IMR-90 (cell line): Measurements from ENCODE around the gene GLDC. TPM values are rescaled to one million over a fixed set of nuclear protein-coding genes. Genes with fewer than 3 reads are reported as not detected.

Source experiments
- ATAC-seq: fragments of 200-7000 bp; cut with Tn5 transposase; 2 replicates; pipeline ENCODE4 v1.9.1; 2020; ENCODE audit warnings: low read depth, mild to moderate bottlenecking, moderate library complexity
- BruUV-seq: library from RNA; stranded (reverse); fragments of 400-500 nt; replicated peaks from 2 replicates; lab custom pipeline; 2021; lab: Mats Ljungman, UMichigan
- CTCF ChIA-PET: fragments of 300-600 bp; formaldehyde crosslinking; extraction: SDS; loops from one replicate; lab custom pipeline; 2021; ENCODE audit warnings: antibody characterized with exemption; lab: Yijun Ruan, JAX
- POLR2A ChIA-PET: fragments of 300-600 bp; sonication (Branson Sonifier 250); formaldehyde crosslinking; loops from one replicate; lab custom pipeline; 2022; ENCODE audit warnings: antibody characterized with exemption; ENCODE audit not compliant: unreplicated experiment; lab: Charles Lee
- DNase-seq: peaks from one replicate; pipeline ENCODE4 v3.0.0; 2013
- H2AFZ ChIP-seq: replicated peaks from 2 replicates; pipeline ENCODE3; 2013; ENCODE audit warnings: low read length, mild to moderate bottlenecking; ENCODE audit not compliant: poor library complexity
- H2AK5ac ChIP-seq: 2 replicates; pipeline ENCODE4 v1.6.1; 2013; ENCODE audit warnings: low read depth, low read length, inconsistent platforms
- H2AK9ac ChIP-seq: replicated peaks from 2 replicates; pipeline ENCODE3; 2013; ENCODE audit warnings: mild to moderate bottlenecking, low read depth, low read length, moderate library complexity; ENCODE audit not compliant: poor library complexity
- H2BK120ac ChIP-seq: 2 replicates; pipeline ENCODE4 v1.6.1; 2013; ENCODE audit warnings: low read depth, low read length, inconsistent platforms
- H2BK15ac ChIP-seq: 3 replicates; pipeline ENCODE4 v1.6.1; 2013; ENCODE audit warnings: low read depth, low read length, inconsistent platforms
- H2BK20ac ChIP-seq: 2 replicates; pipeline ENCODE4 v1.6.1; 2013; ENCODE audit warnings: low read depth, mild to moderate bottlenecking, inconsistent platforms, low read length, moderate library complexity
- H2BK5ac ChIP-seq: 2 replicates; pipeline ENCODE4 v1.6.1; 2013; ENCODE audit warnings: mild to moderate bottlenecking, low read depth, low read length, inconsistent platforms; ENCODE audit not compliant: poor library complexity, severe bottlenecking
- H3K14ac ChIP-seq: replicated peaks from 2 replicates; pipeline ENCODE4 v1.6.1; 2013; ENCODE audit warnings: low read depth, low read length, inconsistent platforms
- H3K18ac ChIP-seq: 2 replicates; pipeline ENCODE4 v1.6.1; 2013; ENCODE audit warnings: low read depth, low read length, control low read depth
- H3K23ac ChIP-seq: 2 replicates; pipeline ENCODE4 v1.6.1; 2013; ENCODE audit warnings: low read depth, low read length, inconsistent platforms
- H3K27ac ChIP-seq: 2 replicates; pipeline ENCODE4 v1.5.1; 2013; ENCODE audit warnings: mild to moderate bottlenecking, control low read depth, low read length; ENCODE audit not compliant: insufficient read depth
- H3K27me3 ChIP-seq: 2 replicates; pipeline ENCODE4 v1.6.1; 2013; ENCODE audit warnings: low read length; ENCODE audit not compliant: control insufficient read depth, insufficient read depth
- H3K36me3 ChIP-seq: 2 replicates; pipeline ENCODE4 v1.6.1; 2013; ENCODE audit warnings: low read length, mixed read lengths; ENCODE audit not compliant: control insufficient read depth, insufficient read depth
- H3K4ac ChIP-seq: 2 replicates; pipeline ENCODE4 v1.6.1; 2013; ENCODE audit warnings: low read depth, low read length, inconsistent platforms
- H3K4me1 ChIP-seq: 2 replicates; pipeline ENCODE4 v1.6.1; 2013; ENCODE audit warnings: low read length, mixed read lengths; ENCODE audit not compliant: control insufficient read depth, insufficient read depth
- H3K4me2 ChIP-seq: 2 replicates; pipeline ENCODE4 v1.6.1; 2013; ENCODE audit warnings: low read depth, mild to moderate bottlenecking, control low read depth, low read length, moderate library complexity
- H3K4me3 ChIP-seq: 2 replicates; pipeline ENCODE4 v1.5.1; 2013; ENCODE audit warnings: low read depth, mild to moderate bottlenecking, control low read depth, low read length, moderate library complexity; ENCODE audit not compliant: insufficient read depth
- H3K56ac ChIP-seq: 2 replicates; pipeline ENCODE4 v1.6.1; 2013; ENCODE audit warnings: low read length, inconsistent platforms; ENCODE audit not compliant: insufficient read depth; ENCODE audit errors: extremely low read depth
- H3K79me1 ChIP-seq, 2 experiments: 2 replicates each; pipeline ENCODE4 v1.6.1; 2013; ENCODE audit warnings: low read length in 2 of 2, inconsistent platforms in 1 of 2, low read depth in 1 of 2
- H3K9ac ChIP-seq: 2 replicates; pipeline ENCODE4 v1.6.1; 2013; ENCODE audit warnings: low read depth, low read length, control low read depth
- H3K9me1 ChIP-seq: 2 replicates; pipeline ENCODE4 v1.6.1; 2013; ENCODE audit warnings: low read length, inconsistent platforms; ENCODE audit not compliant: insufficient read depth
- H3K9me3 ChIP-seq: 2 replicates; pipeline ENCODE4 v1.6.1; 2013; ENCODE audit warnings: low read length; ENCODE audit not compliant: control insufficient read depth, insufficient read depth
- H4K20me1 ChIP-seq: 2 replicates; pipeline ENCODE4 v1.6.1; 2013; ENCODE audit warnings: low read length, inconsistent platforms; ENCODE audit not compliant: insufficient read depth
- H4K5ac ChIP-seq: 2 replicates; pipeline ENCODE4 v1.6.1; 2013; ENCODE audit warnings: mild to moderate bottlenecking, low read depth, low read length, control low read depth
- H4K8ac ChIP-seq, 2 experiments: 2 replicates each; pipeline ENCODE4 v1.6.1; 2013; ENCODE audit warnings: low read depth in 2 of 2, low read length in 2 of 2, control low read depth in 1 of 2, inconsistent platforms in 1 of 2
- H4K91ac ChIP-seq: 2 replicates; pipeline ENCODE4 v1.6.1; 2013; ENCODE audit warnings: low read depth, low read length, inconsistent platforms; ENCODE audit not compliant: insufficient read depth
- CHD1 ChIP-seq: IDR thresholded peaks from 2 replicates; pipeline ENCODE4 v1.6.1; 2012; ENCODE audit warnings: low read depth, low read length, improper control_type of control experiment
- FOS ChIP-seq: fragments of 150-350 bp; IDR thresholded peaks from 2 replicates; pipeline ENCODE4 v1.6.1; 2016; ENCODE audit warnings: low read depth, low read length
- MAZ ChIP-seq: IDR thresholded peaks from 2 replicates; pipeline ENCODE4 v1.6.1; 2012; ENCODE audit warnings: low read depth, mild to moderate bottlenecking, low read length, improper control_type of control experiment, moderate library complexity, borderline replicate concordance
- WGBS, 2 experiments: methylation state at CpG; one replicate each; pipeline versions ENCODE4 v1.1.5 to v1.1.7; 2013; ENCODE audit warnings: missing lambda C conversion rate in 2 of 2; ENCODE audit not compliant: insufficient read length in 1 of 2; ENCODE audit errors: extremely low coverage in 2 of 2; 5-methylcytosine and 5-hydroxymethylcytosine counted together
- dilution Hi-C: fragments of 300-500 bp; cut with HindIII; formaldehyde crosslinking; loops from one replicate; pipeline ENCODE4 v1.14.3; 2018; ENCODE audit warnings: low sequenced_read_pairs; ENCODE audit not compliant: unreplicated experiment
- in situ Hi-C: fragments of 300-500 bp; cut with MboI; formaldehyde crosslinking; loops from 3 replicates; pipeline ENCODE4 v1.14.3; 2019; ENCODE audit warnings: low sequenced_read_pairs, inconsistent platforms, mixed read lengths
- intact Hi-C: fragments of 100-400 bp; cut with micrococcal nuclease; formaldehyde crosslinking; loops from 2 replicates; pipeline ENCODE4 v1.10.0; 2022
- polyA plus RNA-seq, 3 experiments: library from polyadenylated mRNA; depleted of rRNA; stranded (reverse); fragments of >200 nt; gene quantifications; 2 replicates each; pipeline ENCODE4 v1.2.3, GENCODE V29; 2012; ENCODE audit warnings: low replicate concordance in 1 of 3
- total RNA-seq: library from RNA; depleted of rRNA; stranded (reverse); fragments of >200 nt; gene quantifications from 2 replicates; pipeline ENCODE4 v1.2.3, GENCODE V29; 2012
- TF ChIP-seq, protein P1 (sequence below): conservative IDR thresholded peaks from 2 replicates; pipeline ENCODE4 v1.5.1; 2012; ENCODE audit warnings: mild to moderate bottlenecking, low read depth, low read length, improper control_type of control experiment

GLDC gene
- total and polyA plus RNA-seq, 2 of the 4 experiments (the other 2 are of a cell fraction), result 0.36 to 0.50 TPM

GRCh38 chr9:6592791-6593190 is 52.7 kb downstream of the GLDC start:
- POLR2A ChIA-PET, result no interaction called here
- TF ChIP-seq CHD1 (no peak), MAZ (no peak), FOS (no peak)
- TF ChIP-seq, protein P1, sequence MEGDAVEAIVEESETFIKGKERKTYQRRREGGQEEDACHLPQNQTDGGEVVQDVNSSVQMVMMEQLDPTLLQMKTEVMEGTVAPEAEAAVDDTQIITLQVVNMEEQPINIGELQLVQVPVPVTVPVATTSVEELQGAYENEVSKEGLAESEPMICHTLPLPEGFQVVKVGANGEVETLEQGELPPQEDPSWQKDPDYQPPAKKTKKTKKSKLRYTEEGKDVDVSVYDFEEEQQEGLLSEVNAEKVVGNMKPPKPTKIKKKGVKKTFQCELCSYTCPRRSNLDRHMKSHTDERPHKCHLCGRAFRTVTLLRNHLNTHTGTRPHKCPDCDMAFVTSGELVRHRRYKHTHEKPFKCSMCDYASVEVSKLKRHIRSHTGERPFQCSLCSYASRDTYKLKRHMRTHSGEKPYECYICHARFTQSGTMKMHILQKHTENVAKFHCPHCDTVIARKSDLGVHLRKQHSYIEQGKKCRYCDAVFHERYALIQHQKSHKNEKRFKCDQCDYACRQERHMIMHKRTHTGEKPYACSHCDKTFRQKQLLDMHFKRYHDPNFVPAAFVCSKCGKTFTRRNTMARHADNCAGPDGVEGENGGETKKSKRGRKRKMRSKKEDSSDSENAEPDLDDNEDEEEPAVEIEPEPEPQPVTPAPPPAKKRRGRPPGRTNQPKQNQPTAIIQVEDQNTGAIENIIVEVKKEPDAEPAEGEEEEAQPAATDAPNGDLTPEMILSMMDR, result no peak

More at GRCh38 chr9:6592791-6593190, 52.7 kb downstream of the GLDC start:
- Histone ChIP-seq H3K27me3 (peaks cover 6% of the 10 kb centered on the region; the same call in 1 of the 2 replicates), H2AK9ac (no peak overlapping the region), H3K23ac (no peak overlapping the region), H4K5ac (no peak overlapping the region), H3K79me1 (no peaks in the 10 kb centered on the region), H3K56ac (no peak overlapping the region), H4K91ac (no peak overlapping the region), H2AK5ac (no peak overlapping the region), H3K9me1 (no peaks in the 10 kb centered on the region), H3K27ac (no peak overlapping the region), H2BK5ac (no peak overlapping the region), H3K9me3 (no peaks in the 10 kb centered on the region), H3K36me3 (no peaks in the 10 kb centered on the region), H4K20me1 (no peaks in the 10 kb centered on the region), H3K18ac (no peak overlapping the region), H3K4me2 (no peak overlapping the region), H2AFZ (no peak overlapping the region), H4K8ac (no peak overlapping the region), H3K14ac (no peak overlapping the region), H2BK15ac (no peak overlapping the region), H3K9ac (no peak overlapping the region), H3K4me3 (no peak overlapping the region), H2BK120ac (no peak overlapping the region), H2BK20ac (no peak overlapping the region), H3K4me1 (peaks cover 2% of the 10 kb centered on the region; the same call in 1 of the 2 replicates), H3K4ac (no peak overlapping the region)
- 100% methylated on average over 3 of the region's 4 CpGs; no CpG with 5 or more reads in 1 of the 2 experiments for WGBS, 2 experiments
- BruUV-seq, result no TSS peak
- ATAC-seq, result no peak
- DNase-seq, result no peak
- intact Hi-C loops (no loop called here), in situ Hi-C loops (no loop called here), dilution Hi-C loops (no loop called here)
- CTCF ChIA-PET, result no interaction called here
